Mesodermal cell (in vitro differentiated cells): Measurements from ENCODE around the gene LRBA.
"Not testable (repeated sequence)": the region's sequence is repeated elsewhere in the genome, so short reads cannot be mapped to it uniquely, and the experiment has no call there.

Source experiments
- H3K27ac ChIP-seq: 2 replicates; pipeline ENCODE4 v1.7.0; 2013; ENCODE audit warnings: mild to moderate bottlenecking, low read depth, low read length, moderate library complexity; ENCODE audit not compliant: severe bottlenecking
- H3K36me3 ChIP-seq: 2 replicates; pipeline ENCODE4 v1.7.1; 2013; ENCODE audit warnings: mild to moderate bottlenecking, low read length, moderate library complexity; ENCODE audit not compliant: control insufficient read depth, insufficient read depth
- H3K4me1 ChIP-seq: one replicate; pipeline ENCODE4 v1.7.1; 2013; ENCODE audit warnings: mild to moderate bottlenecking, low read length; ENCODE audit not compliant: insufficient read depth, control insufficient read depth, poor library complexity, severe bottlenecking
- H3K4me3 ChIP-seq: 2 replicates; pipeline ENCODE4 v1.7.0; 2013; ENCODE audit warnings: low read length, control low read depth, mild to moderate bottlenecking; ENCODE audit not compliant: insufficient read depth, poor library complexity, severe bottlenecking; ENCODE audit errors: extremely low read depth
- H3K9me3 ChIP-seq: 2 replicates; pipeline ENCODE4 v1.7.1; 2013; ENCODE audit warnings: mild to moderate bottlenecking, low read length, moderate library complexity; ENCODE audit not compliant: control insufficient read depth
- WGBS, 2 experiments: methylation state at CpG; one replicate each; pipeline ENCODE4 v1.1.5; 2013; ENCODE audit warnings: missing lambda C conversion rate in 2 of 2; ENCODE audit not compliant: insufficient coverage in 2 of 2; 5-methylcytosine and 5-hydroxymethylcytosine counted together

The LRBA gene

DNA sequence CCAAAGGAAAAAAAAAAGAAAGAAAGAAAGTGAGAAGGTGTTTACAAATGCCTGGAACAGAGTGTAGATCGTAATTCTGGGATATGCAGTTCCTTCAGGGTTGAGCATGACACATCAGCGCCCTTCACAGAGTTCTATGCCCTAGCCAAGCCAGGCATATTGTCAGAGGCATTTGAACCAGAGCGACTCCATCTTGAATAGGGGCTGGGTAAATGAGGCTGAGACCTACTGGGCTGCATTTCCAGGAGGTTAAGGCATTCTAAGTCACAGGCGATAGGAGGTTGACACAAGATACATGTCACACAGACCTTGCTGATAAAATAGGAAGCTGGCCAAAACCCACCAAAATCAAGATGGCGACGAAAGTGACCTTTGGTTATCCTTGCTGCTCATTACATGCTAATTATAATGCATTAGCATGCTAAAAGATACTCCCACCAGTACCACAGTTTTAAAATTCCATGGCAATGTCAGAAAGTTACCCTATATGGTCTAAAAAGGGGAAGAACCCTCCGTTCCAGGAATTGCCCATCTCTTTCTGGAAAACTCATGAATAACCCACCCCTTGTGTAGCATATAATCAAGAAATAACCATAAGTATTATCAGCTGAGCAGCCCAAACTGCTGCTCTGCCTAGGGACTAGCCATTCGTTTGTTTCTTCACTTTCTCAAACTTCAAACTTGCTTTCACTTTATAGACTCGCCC lies 23.5 kb upstream of the LRBA start:
- H3K9me3 ChIP-seq = no peaks in the 10 kb centered on the region
- no peak overlapping the region for H3K4me3 ChIP-seq
- 89 to 98% methylated on average over 3 to 8 of the region's 9 CpGs for WGBS, 2 experiments
- no peaks in the 10 kb centered on the region for H3K36me3 ChIP-seq
- no peaks in the 10 kb centered on the region for H3K4me1 ChIP-seq
- no peak overlapping the region for H3K27ac ChIP-seq

- no peak overlapping the region for H3K4me3 ChIP-seq
- no CpG with 5 or more reads among the region's 4 CpGs for WGBS, 2 experiments
- H3K36me3 ChIP-seq = no peaks in the 10 kb centered on the region
- no peak overlapping the region for H3K27ac ChIP-seq
- no peaks in the 10 kb centered on the region for H3K4me1 ChIP-seq
- no peaks in the 10 kb centered on the region for H3K9me3 ChIP-seq
Measured at GRCh38 chr4:151035911-151036310, 20.8 kb upstream of the LRBA start.

DNA sequence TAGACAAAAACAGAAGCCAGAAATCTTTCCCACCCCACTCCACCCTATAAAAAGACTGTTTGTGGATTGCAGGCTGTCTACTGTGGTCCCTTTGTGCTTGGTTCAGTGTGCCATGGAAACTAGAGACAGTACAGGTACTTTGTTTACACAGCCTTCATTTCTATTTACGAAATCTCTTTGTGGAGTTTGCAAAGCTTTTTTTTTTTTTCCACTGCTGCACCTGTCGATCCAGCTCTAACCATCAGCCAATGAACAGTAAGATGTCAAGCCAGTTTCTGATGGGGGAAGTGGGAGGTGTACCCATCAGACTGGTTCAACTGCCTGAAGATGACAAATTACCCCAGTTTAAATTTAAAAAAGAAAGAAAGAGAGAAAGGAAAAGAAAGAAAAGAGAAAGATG lies 20.2 kb upstream of the LRBA start:
- Histone ChIP-seq H3K4me3 (no peak overlapping the region), H3K4me1 (no peaks in the 10 kb centered on the region), H3K36me3 (no peaks in the 10 kb centered on the region), H3K9me3 (no peaks in the 10 kb centered on the region), H3K27ac (no peak overlapping the region)
- 86% methylated on average over 1 of the region's 2 CpGs; no CpG with 5 or more reads in 1 of the 2 experiments for WGBS, 2 experiments

DNA sequence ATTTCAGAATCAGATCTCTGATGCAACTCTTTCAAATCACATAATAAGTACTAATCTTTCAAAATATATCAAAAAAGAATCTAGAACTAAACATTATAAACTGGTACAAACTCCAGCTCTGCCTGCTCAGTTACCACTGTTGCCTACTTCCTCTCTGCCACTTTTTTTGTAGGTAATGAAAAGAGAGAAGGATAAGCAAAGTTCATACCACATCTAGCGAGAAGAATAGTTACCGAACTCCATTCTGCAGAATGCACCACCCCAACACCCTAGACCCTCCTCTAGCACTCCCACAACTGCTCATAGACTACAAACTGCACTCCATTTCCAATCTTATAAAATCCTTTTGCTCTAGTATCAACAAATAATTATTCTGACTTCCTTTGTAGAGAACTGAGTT lies 19.7 kb upstream of the LRBA start:
- Histone ChIP-seq H3K4me1 (no peaks in the 10 kb centered on the region), H3K4me3 (no peak overlapping the region), H3K27ac (no peak overlapping the region), H3K9me3 (no peaks in the 10 kb centered on the region), H3K36me3 (no peaks in the 10 kb centered on the region)
- WGBS, 2 experiments = 67 to 82% methylated on average over 1 to 2 of the region's 2 CpGs

DNA sequence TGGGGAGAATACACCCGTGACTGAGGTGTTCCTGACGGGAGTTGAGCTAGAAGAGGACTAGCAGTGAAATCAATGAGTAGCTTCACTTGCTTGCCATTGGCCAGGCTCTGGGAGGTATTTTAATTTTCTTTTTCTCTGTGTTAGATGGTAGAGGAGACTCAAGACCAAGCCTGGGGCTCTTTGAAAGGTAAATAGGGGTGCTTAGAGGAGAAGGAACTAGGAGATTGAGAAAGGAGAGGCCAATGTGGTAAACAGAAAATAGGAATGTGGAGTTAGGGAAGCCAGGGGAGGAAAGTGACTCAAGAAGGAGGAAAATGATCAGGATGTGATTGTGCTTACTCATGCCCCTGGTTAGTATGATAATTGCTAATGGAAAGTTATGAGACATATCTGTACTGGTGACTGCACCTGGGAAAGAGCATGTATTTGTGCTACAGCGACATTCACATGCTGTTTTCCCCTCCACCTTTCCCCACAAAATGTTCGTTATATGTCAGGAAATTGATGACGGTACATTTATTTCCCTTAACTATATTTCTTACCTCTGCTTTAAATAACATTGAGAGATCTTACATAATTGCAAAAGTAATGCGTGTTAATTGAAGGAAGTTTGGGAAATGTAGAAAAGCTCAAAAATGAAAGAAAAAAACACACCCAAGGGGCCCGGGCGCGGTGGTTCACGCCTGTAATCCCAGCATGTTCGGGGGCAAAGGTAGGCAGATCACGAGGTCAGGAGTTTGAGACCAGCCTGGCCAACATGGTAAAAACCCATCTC lies 16.9 kb upstream of the LRBA start:
- Histone ChIP-seq H3K9me3 (no peaks in the 10 kb centered on the region), H3K36me3 (no peaks in the 10 kb centered on the region), H3K4me1 (no peaks in the 10 kb centered on the region), H3K27ac (no peak overlapping the region), H3K4me3 (no peak overlapping the region)
- WGBS, 2 experiments = 80 to 91% methylated on average over 3 to 4 of the region's 12 CpGs

- no peaks in the 10 kb centered on the region for H3K36me3 ChIP-seq
- H3K9me3 ChIP-seq = no peaks in the 10 kb centered on the region
- WGBS, 2 experiments = 83 to 95% methylated on average over 3 to 6 of the region's 10 CpGs
- H3K4me3 ChIP-seq = no peak overlapping the region
- no peak overlapping the region for H3K27ac ChIP-seq
- H3K4me1 ChIP-seq = no peaks in the 10 kb centered on the region
Measured at GRCh38 chr4:151029537-151029936, 14.5 kb upstream of the LRBA start.

DNA sequence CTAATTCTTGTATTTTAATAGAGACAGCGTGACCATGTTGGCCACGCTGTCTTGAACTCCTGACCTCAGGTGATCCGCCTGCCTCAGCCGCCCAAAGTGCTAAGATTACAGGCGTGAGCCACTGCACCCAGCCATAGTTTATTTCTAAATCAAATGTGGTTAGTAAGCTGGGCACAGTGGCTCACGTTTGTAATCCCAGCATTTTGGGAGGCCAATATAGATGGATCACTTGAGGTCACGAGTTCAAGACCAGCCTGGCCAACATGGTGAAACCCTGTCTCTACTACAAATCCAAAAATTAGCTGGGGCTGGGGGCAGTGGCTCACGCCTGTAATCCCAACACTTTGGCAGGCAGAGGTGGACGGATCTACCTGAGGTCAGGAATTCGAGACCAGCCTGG lies 13.9 kb upstream of the LRBA start:
- H3K9me3 ChIP-seq, H3K27ac ChIP-seq, H3K4me3 ChIP-seq, H3K36me3 ChIP-seq, H3K4me1 ChIP-seq: not testable (repeated sequence)
- 77% methylated on average over 7 of the region's 10 CpGs for WGBS, 2 experiments

- Histone ChIP-seq H3K36me3 (no peaks in the 10 kb centered on the region), H3K4me1 (no peaks in the 10 kb centered on the region), H3K27ac (no peak overlapping the region), H3K9me3 (no peaks in the 10 kb centered on the region), H3K4me3 (no peak overlapping the region)
- WGBS, 2 experiments = 91 to 100% methylated on average over 3 of the region's 3 CpGs
Measured at GRCh38 chr4:151025759-151026158, 10.7 kb upstream of the LRBA start.

- no CpG with 5 or more reads among the region's 2 CpGs for WGBS, 2 experiments
- H3K4me3 ChIP-seq = no peak overlapping the region
- H3K36me3 ChIP-seq = no peaks in the 10 kb centered on the region
- H3K4me1 ChIP-seq = no peaks in the 10 kb centered on the region
- no peak overlapping the region for H3K27ac ChIP-seq
- H3K9me3 ChIP-seq = no peaks in the 10 kb centered on the region
Measured at GRCh38 chr4:151022586-151022985, 7.5 kb upstream of the LRBA start.

DNA sequence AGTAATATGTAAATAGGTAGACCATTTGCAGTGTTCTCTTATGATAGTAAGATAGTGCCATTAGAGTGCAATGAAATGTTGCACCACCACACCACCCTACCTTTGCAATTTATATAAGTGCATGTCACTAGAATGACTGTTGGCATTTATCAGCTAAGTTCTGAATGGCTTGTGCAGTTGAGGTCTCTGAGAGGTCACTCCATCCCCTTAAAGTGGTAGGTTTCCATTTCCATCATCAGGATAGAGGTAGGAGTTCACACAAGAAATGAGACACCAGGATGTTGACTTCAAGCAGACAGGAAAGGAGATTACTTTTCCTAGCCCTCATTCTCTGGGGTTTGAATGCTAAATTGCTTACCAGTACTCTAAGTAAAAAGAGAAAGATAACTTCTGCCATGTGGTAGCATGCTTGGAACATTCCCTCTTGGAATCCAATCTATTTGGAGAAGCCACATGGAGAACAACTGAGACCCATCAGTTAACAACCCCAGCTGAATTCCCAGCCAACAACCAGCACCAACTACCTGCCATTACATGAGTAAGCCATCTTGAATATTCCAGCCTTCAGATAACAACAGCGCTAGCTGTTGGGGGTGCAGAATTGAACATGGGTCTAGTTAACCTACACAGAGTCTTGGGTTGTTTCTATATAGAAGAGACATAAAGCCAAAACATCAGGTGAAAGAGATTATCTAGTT lies 6.7 kb upstream of the LRBA start:
- Histone ChIP-seq H3K4me1 (no peaks in the 10 kb centered on the region), H3K27ac (no peak overlapping the region), H3K9me3 (no peaks in the 10 kb centered on the region), H3K4me3 (no peak overlapping the region), H3K36me3 (no peaks in the 10 kb centered on the region)
- WGBS, 2 experiments = no CpG with 5 or more reads among the region's 1 CpG
